HL-60 (cell line): ENCODE results near the gene SETD3.

Experiments
- CTCF ChIP-seq: IDR thresholded peaks from one replicate; pipeline ENCODE4 v1.5.1; 2011; ENCODE audit warnings: low read length, control low read depth, inconsistent platforms; ENCODE audit not compliant: insufficient read depth
- POLR2AphosphoS5 ChIP-seq: IDR thresholded peaks from 2 replicates; pipeline ENCODE4 v1.6.1; 2012; ENCODE audit warnings: low read depth

GRCh38 chr14:99349721-99350495 is 130.8 kb downstream of the SETD3 start:
- TF ChIP-seq CTCF (no peak), POLR2AphosphoS5 (no peak)
